Tibial nerve (tissue), 4 donors: Measurements from ENCODE around the gene TEX26. TPM values are rescaled to one million over a fixed set of nuclear protein-coding genes. Genes with fewer than 3 reads are reported as not detected.

Experiments
- DNase-seq, 2 donors: peaks; one replicate each; pipeline ENCODE4 v3.0.0-alpha.2; 2019; ENCODE audit warnings: low spot score in 2 of 2
- H3K27ac ChIP-seq, 4 donors: fragments of 200-600 bp; sonication (generic) in 3 of 4; one replicate each; pipeline ENCODE4 v1.5.1; 2017 to 2019; ENCODE audit warnings: mild to moderate bottlenecking in 1 of 4
- H3K27me3 ChIP-seq, 2 donors: fragments of 200-600 bp; sonication (generic) in 1 of 2; one replicate each; pipeline versions ENCODE4 v1.5.1 to v1.6.0; 2017 to 2019
- H3K36me3 ChIP-seq, 3 donors: fragments of 200-600 bp; sonication (generic); one replicate each; pipeline ENCODE4 v1.5.1; 2018 to 2019
- H3K4me1 ChIP-seq, 4 donors: fragments of 200-600 bp; sonication (generic) in 3 of 4; one replicate each; pipeline ENCODE4 v1.5.1; 2017 to 2019
- H3K4me3 ChIP-seq, 4 donors: fragments of 200-600 bp; sonication (generic) in 3 of 4; one replicate each; pipeline ENCODE4 v1.5.1; 2017 to 2019; ENCODE audit warnings: mild to moderate bottlenecking in 1 of 4, moderate library complexity in 1 of 4
- H3K9me3 ChIP-seq, 4 donors: fragments of 200-600 bp; sonication (generic) in 3 of 4; one replicate each; pipeline ENCODE4 v1.5.1; 2017 to 2019
- EP300 ChIP-seq, 2 donors: sonication (generic); formaldehyde crosslinking; IDR thresholded peaks; one replicate each; pipeline ENCODE4 v1.6.1; 2017; ENCODE audit warnings: antibody characterized with exemption in 2 of 2, mild to moderate bottlenecking in 1 of 2
- POLR2A ChIP-seq, 2 donors: fragments of 450-650 bp; IDR thresholded peaks; one replicate each; pipeline ENCODE4 v1.6.1; 2017; ENCODE audit warnings: antibody characterized with exemption in 2 of 2, mild to moderate bottlenecking in 2 of 2, moderate library complexity in 2 of 2
- WGBS, 2 donors: methylation state at CpG; one replicate each; pipeline ENCODE4 v1.1.5; 2018; 5-methylcytosine and 5-hydroxymethylcytosine counted together
- total RNA-seq, 4 donors: library from RNA; depleted of rRNA; stranded (reverse); fragments of >200 nt; gene quantifications; one replicate each; pipeline ENCODE4 v1.1.0, GENCODE V29; 2016
- TF ChIP-seq, protein P1 (sequence below), 5 experiments: fragments of 200-600 bp in 3 of 5; fragments of 450-650 bp in 2 of 5; sonication (generic) in 3 of 5; IDR thresholded peaks; one replicate each; pipeline ENCODE4 v1.5.1; 2016 to 2019; ENCODE audit warnings: antibody characterized with exemption in 5 of 5, mild to moderate bottlenecking in 3 of 5, moderate library complexity in 2 of 5

TEX26 gene
- total RNA-seq, 4 donors from 2014 or later, result not detected

DNA sequence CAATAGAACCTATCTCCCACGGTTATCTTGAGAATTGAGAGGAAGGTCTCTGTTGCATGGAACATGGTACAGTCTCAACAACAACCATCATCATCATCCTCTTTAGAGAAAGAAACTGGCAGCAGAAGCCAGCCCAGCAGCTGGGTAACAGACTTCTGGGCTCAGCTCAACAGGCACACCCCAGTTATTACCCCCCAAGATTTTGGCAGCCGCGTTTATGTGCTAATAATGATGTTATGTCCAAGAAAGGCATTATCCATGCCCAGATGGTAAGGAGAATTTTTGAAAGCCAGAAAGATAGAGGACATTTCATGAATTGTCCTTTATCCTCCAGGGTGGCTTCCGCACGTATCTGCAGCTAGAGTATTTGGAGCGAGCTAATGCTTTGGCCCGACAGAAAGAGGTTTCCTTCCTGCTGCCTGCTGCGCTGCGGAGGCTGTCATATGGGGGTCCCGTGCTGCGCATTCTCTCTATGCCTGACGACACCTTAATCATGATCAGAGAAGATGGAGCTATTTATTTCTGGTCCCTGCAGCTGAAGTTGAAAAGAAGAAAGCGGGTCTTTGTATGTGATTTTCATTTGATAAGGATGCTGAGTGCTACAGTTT is 89.9 kb downstream of the TEX26 start:
- Histone ChIP-seq H3K36me3 (no peaks in the 10 kb centered on the region), H3K27ac (no peak overlapping the region), H3K9me3 (peaks cover 0 to 4% (median 0%) of the 10 kb centered on the region in 4 donors), H3K4me1 (no peaks in the 10 kb centered on the region), H3K4me3 (no peak overlapping the region), H3K27me3 (no peaks in the 10 kb centered on the region)
- 55 to 63% methylated on average over 13 of the region's 13 CpGs for WGBS, 2 donors
- TF ChIP-seq POLR2A (IDR thresholded peaks at IDR 0.05), result no peak
- no peak for TF ChIP-seq EP300 (IDR thresholded peaks at IDR 0.05)
- TF ChIP-seq, protein P1, sequence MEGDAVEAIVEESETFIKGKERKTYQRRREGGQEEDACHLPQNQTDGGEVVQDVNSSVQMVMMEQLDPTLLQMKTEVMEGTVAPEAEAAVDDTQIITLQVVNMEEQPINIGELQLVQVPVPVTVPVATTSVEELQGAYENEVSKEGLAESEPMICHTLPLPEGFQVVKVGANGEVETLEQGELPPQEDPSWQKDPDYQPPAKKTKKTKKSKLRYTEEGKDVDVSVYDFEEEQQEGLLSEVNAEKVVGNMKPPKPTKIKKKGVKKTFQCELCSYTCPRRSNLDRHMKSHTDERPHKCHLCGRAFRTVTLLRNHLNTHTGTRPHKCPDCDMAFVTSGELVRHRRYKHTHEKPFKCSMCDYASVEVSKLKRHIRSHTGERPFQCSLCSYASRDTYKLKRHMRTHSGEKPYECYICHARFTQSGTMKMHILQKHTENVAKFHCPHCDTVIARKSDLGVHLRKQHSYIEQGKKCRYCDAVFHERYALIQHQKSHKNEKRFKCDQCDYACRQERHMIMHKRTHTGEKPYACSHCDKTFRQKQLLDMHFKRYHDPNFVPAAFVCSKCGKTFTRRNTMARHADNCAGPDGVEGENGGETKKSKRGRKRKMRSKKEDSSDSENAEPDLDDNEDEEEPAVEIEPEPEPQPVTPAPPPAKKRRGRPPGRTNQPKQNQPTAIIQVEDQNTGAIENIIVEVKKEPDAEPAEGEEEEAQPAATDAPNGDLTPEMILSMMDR (IDR thresholded peaks at IDR 0.05), result no peak
- no peak for DNase-seq

DNA sequence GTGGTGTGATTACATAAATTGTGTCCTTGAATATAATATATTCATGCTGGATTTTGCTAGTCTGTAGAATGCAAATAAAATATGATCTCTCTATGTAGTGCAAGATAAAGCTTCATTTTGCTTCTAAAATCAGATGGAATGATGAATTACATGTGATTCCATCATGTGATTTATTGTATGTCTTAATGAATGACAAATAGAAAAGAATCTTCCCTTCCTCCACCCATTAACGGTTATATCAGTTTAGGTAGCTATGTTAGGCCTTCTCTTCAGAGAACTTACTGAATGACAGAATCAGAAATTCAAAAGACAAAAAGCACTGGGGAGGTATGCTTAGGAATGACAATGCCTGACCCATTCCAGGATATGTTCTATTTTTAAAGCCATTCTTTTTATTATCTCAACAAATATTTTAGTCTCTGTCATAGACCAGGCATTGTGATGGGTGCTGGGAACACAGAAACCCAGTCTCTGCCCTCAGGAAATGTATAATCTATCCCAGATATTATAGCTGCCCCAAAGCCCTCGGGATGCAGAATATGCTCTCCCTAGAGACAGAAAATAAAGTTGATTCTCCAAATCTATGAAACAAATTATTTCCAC is 90.6 kb downstream of the TEX26 start:
- Histone ChIP-seq H3K4me1 (no peaks in the 10 kb centered on the region), H3K27ac (no peak overlapping the region), H3K4me3 (no peak overlapping the region), H3K27me3 (no peaks in the 10 kb centered on the region), H3K9me3 (no peaks in the 10 kb centered on the region), H3K36me3 (no peaks in the 10 kb centered on the region)
- 20 to 40% methylated on average over 2 of the region's 2 CpGs for WGBS, 2 donors
- TF ChIP-seq POLR2A (IDR thresholded peaks at IDR 0.05) (no peak), EP300 (IDR thresholded peaks at IDR 0.05) (no peak)
- TF ChIP-seq, protein P1 (IDR thresholded peaks at IDR 0.05), result no peak
- no peak for DNase-seq

Other genes with a start within 250 kb of the TEX26 start
- gene ALOX5AP, start 197.1 kb upstream of the TEX26 start, total RNA-seq, result 10 to 100 TPM; 25.3 to 41.4 (median 33.1) TPM
- 100 to 1,000 TPM in 3 of 4 donors, 10 to 100 TPM in 1; 95.1 to 151 (median 122) TPM for gene MEDAG, start 26.4 kb upstream of the TEX26 start, total RNA-seq
- 10 to 100 TPM; 26.2 to 41.7 (median 30.0) TPM for gene HSPH1, start 229.2 kb downstream of the TEX26 start, total RNA-seq